Thyroid gland (tissue), 4 donors: Measurements from ENCODE around the gene STK32B. TPM values are rescaled to one million over a fixed set of nuclear protein-coding genes. Genes with fewer than 3 reads are reported as not detected.

Experiments used
- DNase-seq, 2 donors: peaks; one replicate each; pipeline ENCODE4 v3.0.0-alpha.2; 2019
- H3K27ac ChIP-seq, 3 donors: fragments of 200-600 bp; sonication (generic); 1 replicate in 2 of 3; 2 replicates in 1 of 3; pipeline ENCODE4 v1.5.1; 2016 to 2019; ENCODE audit warnings: mild to moderate bottlenecking in 1 of 3, moderate library complexity in 1 of 3
- H3K27me3 ChIP-seq: fragments of 200-600 bp; sonication (generic); one replicate; pipeline ENCODE4 v1.5.1; 2019
- H3K36me3 ChIP-seq, 2 donors: fragments of 200-600 bp; sonication (generic); one replicate each; pipeline ENCODE4 v1.5.1; 2016 to 2019
- H3K4me1 ChIP-seq, 2 donors: fragments of 200-600 bp; sonication (generic); one replicate each; pipeline ENCODE4 v1.5.1; 2017 to 2019
- H3K4me3 ChIP-seq, 3 donors: fragments of 200-600 bp; sonication (generic); replicated peaks in 1 of 3; 1 replicate in 2 of 3; 2 replicates in 1 of 3; pipeline ENCODE4 v1.5.1; 2016; ENCODE audit warnings: mild to moderate bottlenecking in 1 of 3
- H3K9me3 ChIP-seq: fragments of 200-600 bp; sonication (generic); one replicate; pipeline ENCODE4 v1.5.1; 2017
- CTCF ChIP-seq, 6 experiments: fragments of 200-600 bp in 3 of 6; fragments of 450-650 bp in 3 of 6; sonication (generic) in 3 of 6; IDR thresholded peaks; one replicate each; pipeline ENCODE4 v1.5.1; 2016 to 2019; ENCODE audit warnings: antibody characterized with exemption in 6 of 6, mild to moderate bottlenecking in 2 of 6, inconsistent platforms in 1 of 6, moderate library complexity in 1 of 6
- POLR2A ChIP-seq, 2 donors: fragments of 450-650 bp; IDR thresholded peaks; one replicate each; pipeline ENCODE4 v1.6.1; 2017; ENCODE audit warnings: antibody characterized with exemption in 2 of 2, mild to moderate bottlenecking in 2 of 2, moderate library complexity in 1 of 2
- WGBS, 2 donors: methylation state at CpG; one replicate each; pipeline ENCODE4 v1.1.5; 2017; 5-methylcytosine and 5-hydroxymethylcytosine counted together
- intact Hi-C: fragments of 100-400 bp; cut with DNase I; formaldehyde crosslinking; loops from one replicate; pipeline ENCODE4 v1.15.1; 2023
- total RNA-seq, 4 donors: library from RNA; depleted of rRNA; stranded (reverse); fragments of >200 nt; gene quantifications; one replicate each; pipeline ENCODE4 v1.2.3, GENCODE V29; 2016

The STK32B gene
- total RNA-seq, 4 donors from 2014 or later: 1.9 to 14.8 (median 4.4) TPM

- TF ChIP-seq CTCF (IDR thresholded peaks at IDR 0.05): no peak
- TF ChIP-seq POLR2A (IDR thresholded peaks at IDR 0.05): no peak
- H3K27ac ChIP-seq: no peak overlapping the region
- no peaks in the 10 kb centered on the region for H3K4me1 ChIP-seq
- H3K4me3 ChIP-seq: no peak overlapping the region
- DNase-seq: no peak
- H3K9me3 ChIP-seq: no peaks in the 10 kb centered on the region
- intact Hi-C loops: no loop called here
- 56 to 83% methylated on average over 1 of the region's 1 CpG for WGBS, 2 donors
- no peaks in the 10 kb centered on the region for H3K27me3 ChIP-seq
- no peaks in the 10 kb centered on the region for H3K36me3 ChIP-seq
Observed at GRCh38 chr4:5338531-5338930, 287.3 kb downstream of the STK32B start.

DNA sequence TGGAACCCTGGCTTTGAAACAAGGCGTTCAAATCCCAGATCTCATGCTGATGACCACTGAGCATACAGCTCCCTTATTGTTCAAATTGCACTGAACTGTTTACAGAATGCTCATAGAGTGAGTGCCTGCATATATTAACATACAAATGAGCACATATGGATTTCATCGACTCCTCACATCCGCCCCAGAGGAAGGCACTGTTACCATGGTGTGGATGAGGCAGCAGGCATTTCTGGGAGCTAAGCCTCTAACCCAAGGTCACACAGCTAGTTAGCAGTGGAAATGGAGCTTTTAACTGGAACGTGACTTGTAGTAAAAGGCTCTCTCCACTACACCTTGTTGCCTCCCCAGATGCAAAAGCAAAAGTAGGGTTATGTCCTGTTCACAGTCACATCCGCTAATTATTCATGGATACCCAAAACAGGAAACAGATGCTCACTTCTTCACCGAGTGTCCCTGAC is 289.7 kb downstream of the STK32B start:
- intact Hi-C loops: no loop called here
- 63 to 75% methylated on average over 6 of the region's 6 CpGs for WGBS, 2 donors
- H3K4me3 ChIP-seq: no peak overlapping the region

GRCh38 chr4:5341526-5341925 is 290.2 kb downstream of the STK32B start:
- intact Hi-C loops: no loop called here
- no peak for DNase-seq
- H3K27ac ChIP-seq: no peak overlapping the region
- no peak overlapping the region for H3K4me3 ChIP-seq
- H3K4me1 ChIP-seq: no peaks in the 10 kb centered on the region
- H3K36me3 ChIP-seq: no peaks in the 10 kb centered on the region
- TF ChIP-seq CTCF (IDR thresholded peaks at IDR 0.05) (no peak), POLR2A (IDR thresholded peaks at IDR 0.05) (no peak)
- no peaks in the 10 kb centered on the region for H3K9me3 ChIP-seq
- WGBS, 2 donors: 74 to 80% methylated on average over 6 of the region's 6 CpGs
- no peaks in the 10 kb centered on the region for H3K27me3 ChIP-seq

More for the DNA sequence above, 289.7 kb downstream of the STK32B start:
- Histone ChIP-seq H3K9me3 (no peaks in the 10 kb centered on the region), H3K27ac (no peak overlapping the region), H3K27me3 (no peaks in the 10 kb centered on the region), H3K36me3 (no peaks in the 10 kb centered on the region), H3K4me1 (no peaks in the 10 kb centered on the region)
- no peak for TF ChIP-seq CTCF (IDR thresholded peaks at IDR 0.05)
- no peak for TF ChIP-seq POLR2A (IDR thresholded peaks at IDR 0.05)
- DNase-seq: no peak

- no peak for DNase-seq
- H3K4me1 ChIP-seq: no peaks in the 10 kb centered on the region
- no peak overlapping the region for H3K4me3 ChIP-seq
- no peaks in the 10 kb centered on the region for H3K9me3 ChIP-seq
- no peaks in the 10 kb centered on the region for H3K36me3 ChIP-seq
- no peak overlapping the region for H3K27ac ChIP-seq
- no peaks in the 10 kb centered on the region for H3K27me3 ChIP-seq
- no peak for TF ChIP-seq POLR2A (IDR thresholded peaks at IDR 0.05)
- TF ChIP-seq CTCF (IDR thresholded peaks at IDR 0.05): no peak
- intact Hi-C loops: no loop called here
Observed at GRCh38 chr4:5355846-5356245, 304.6 kb downstream of the STK32B start.

DNA sequence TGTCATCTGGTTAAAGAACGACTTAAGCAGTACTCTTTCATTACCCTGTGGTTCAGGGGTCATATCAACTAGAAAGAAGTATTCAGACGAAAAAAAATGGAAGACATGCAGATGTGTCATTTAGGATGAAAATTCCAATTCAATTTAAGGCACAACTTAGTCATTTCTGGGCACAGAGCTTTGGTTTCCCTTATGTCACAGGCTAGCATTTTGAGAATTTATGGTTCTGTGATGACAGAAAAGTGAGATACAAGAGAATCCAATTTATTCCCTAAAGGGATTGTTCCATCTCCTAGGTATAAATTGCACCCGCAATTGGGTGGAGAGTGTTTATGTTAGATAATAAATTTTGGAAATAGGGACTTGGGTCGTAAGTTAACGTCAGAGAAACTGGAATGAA is 306.6 kb downstream of the STK32B start:
- H3K36me3 ChIP-seq: no peaks in the 10 kb centered on the region
- H3K4me1 ChIP-seq: no peaks in the 10 kb centered on the region
- H3K4me3 ChIP-seq: no peak overlapping the region
- intact Hi-C loops: no loop called here
- no peaks in the 10 kb centered on the region for H3K27me3 ChIP-seq
- no peak overlapping the region for H3K27ac ChIP-seq
- no peak for TF ChIP-seq CTCF (IDR thresholded peaks at IDR 0.05)
- no peak for TF ChIP-seq POLR2A (IDR thresholded peaks at IDR 0.05)
- no peak for DNase-seq
- WGBS, 2 donors: 65 to 68% methylated on average over 5 of the region's 5 CpGs
- no peaks in the 10 kb centered on the region for H3K9me3 ChIP-seq
